Panc1 (cell line): ENCODE data around the gene RNF43. TPM values are rescaled to one million over a fixed set of nuclear protein-coding genes. Genes with fewer than 3 reads are reported as not detected.

Experiments
- ATAC-seq: fragments of 200-7000 bp; cut with Tn5 transposase; 2 replicates; pipeline ENCODE4 v1.9.1; 2020; ENCODE audit warnings: mild to moderate bottlenecking, moderate library complexity
- BruUV-seq: library from RNA; stranded (reverse); fragments of 400-500 nt; replicated peaks from 2 replicates; lab custom pipeline; 2021; lab: Mats Ljungman, UMichigan
- CTCF ChIA-PET: fragments of 300-600 bp; sonication (Branson Sonifier 250); formaldehyde crosslinking; loops from one replicate; lab custom pipeline; 2022; ENCODE audit warnings: antibody characterized with exemption; lab: Charles Lee
- POLR2A ChIA-PET: fragments of 300-600 bp; sonication (Branson Sonifier 250); formaldehyde crosslinking; loops from one replicate; lab custom pipeline; 2022; ENCODE audit warnings: antibody characterized with exemption; lab: Charles Lee
- DNase-seq: peaks from one replicate; pipeline ENCODE4 v3.0.0-alpha.2; 2010; ENCODE audit warnings: low read depth, low spot score
- H3K27ac ChIP-seq: 2 replicates; pipeline ENCODE4 v1.5.1; 2011; ENCODE audit warnings: mild to moderate bottlenecking, low read length, inconsistent platforms
- H3K27me3 ChIP-seq: fragments of 200-500 bp; sonication (Bioruptor generic); 2 replicates; pipeline ENCODE4 v1.6.0; 2014; ENCODE audit warnings: low read length, inconsistent platforms; ENCODE audit not compliant: control insufficient read depth, insufficient read depth
- H3K36me3 ChIP-seq: fragments of 200-500 bp; sonication (Bioruptor generic); 2 replicates; pipeline ENCODE4 v1.5.1; 2014; ENCODE audit warnings: inconsistent platforms, mild to moderate bottlenecking, low read length, moderate library complexity; ENCODE audit not compliant: control insufficient read depth, insufficient read depth
- H3K4me1 ChIP-seq: 2 replicates; pipeline ENCODE4 v1.5.1; 2011; ENCODE audit warnings: inconsistent platforms, mild to moderate bottlenecking, low read length, moderate library complexity; ENCODE audit not compliant: control insufficient read depth, insufficient read depth
- H3K4me3 ChIP-seq, 2 experiments: 2 replicates each; pipeline ENCODE4 v1.5.1; 2011 to 2012; ENCODE audit warnings: low read depth in 2 of 2, low read length in 2 of 2, mild to moderate bottlenecking in 2 of 2, inconsistent platforms in 1 of 2, moderate library complexity in 1 of 2
- H3K9me3 ChIP-seq: fragments of 200-500 bp; sonication (Bioruptor generic); 2 replicates; pipeline ENCODE4 v1.5.1; 2014; ENCODE audit warnings: low read depth, mild to moderate bottlenecking, inconsistent platforms, low read length, moderate library complexity; ENCODE audit not compliant: control insufficient read depth, insufficient read depth
- POLR2AphosphoS5 ChIP-seq: IDR thresholded peaks from 2 replicates; pipeline ENCODE4 v1.6.1; 2012; ENCODE audit warnings: mild to moderate bottlenecking, low read depth, low read length, moderate library complexity
- REST ChIP-seq, 2 experiments: IDR thresholded peaks; 2 replicates each; pipeline ENCODE4 v1.6.1; 2011 to 2012; ENCODE audit warnings: low read depth in 2 of 2, control low read depth in 1 of 2, low read length in 1 of 2, mild to moderate bottlenecking in 1 of 2, moderate library complexity in 1 of 2; ENCODE audit not compliant: insufficient read depth in 1 of 2
- SIN3A ChIP-seq: IDR thresholded peaks from 2 replicates; pipeline ENCODE4 v1.6.1; 2012; ENCODE audit warnings: low read depth, mild to moderate bottlenecking, low read length, moderate library complexity, borderline replicate concordance; ENCODE audit not compliant: insufficient read depth
- TCF7L2 ChIP-seq: IDR thresholded peaks from 2 replicates; pipeline ENCODE4 v1.6.1; 2011; ENCODE audit warnings: mild to moderate bottlenecking, low read depth, low read length, inconsistent platforms
- in situ Hi-C: cut with HindIII; loops from 2 replicates; pipeline ENCODE4 v1.10.0; 2016; ENCODE audit warnings: low sequenced_read_pairs, low pct_unique_long_range_greater_than_20kb
- intact Hi-C: fragments of 100-400 bp; cut with micrococcal nuclease; formaldehyde crosslinking; loops from one replicate; pipeline ENCODE4 v1.10.0; 2022; ENCODE audit not compliant: unreplicated experiment
- total RNA-seq: library from RNA; stranded (reverse); gene quantifications from one replicate; pipeline ENCODE4 v1.2.1, GENCODE V29; 2021; ENCODE audit not compliant: unreplicated experiment
- TF ChIP-seq, protein P1 (sequence below): fragments of 450-650 bp; IDR thresholded peaks from 2 replicates; pipeline ENCODE4 v1.5.1; 2017; ENCODE audit warnings: mild to moderate bottlenecking

The RNF43 gene
- total RNA-seq, 1 experiment from 2014 or later = 4.7 TPM

GRCh38 chr17:58402679-58403078, 14.7 kb downstream of the RNF43 start:
- no peaks in the 10 kb centered on the region; the same call in 1 of the 2 replicates for H3K4me1 ChIP-seq
- CTCF ChIA-PET = no interaction called here
- no peaks in the 10 kb centered on the region for H3K27me3 ChIP-seq
- no peaks in the 10 kb centered on the region for H3K36me3 ChIP-seq
- TF ChIP-seq TCF7L2 (no peak), REST (IDR thresholded peaks at IDR 0.05; ENCODE audit: insufficient read depth in 1 of 2, low read depth in 2 of 2, low read length in 1 of 2) (no peak)
- TF ChIP-seq, protein P1, sequence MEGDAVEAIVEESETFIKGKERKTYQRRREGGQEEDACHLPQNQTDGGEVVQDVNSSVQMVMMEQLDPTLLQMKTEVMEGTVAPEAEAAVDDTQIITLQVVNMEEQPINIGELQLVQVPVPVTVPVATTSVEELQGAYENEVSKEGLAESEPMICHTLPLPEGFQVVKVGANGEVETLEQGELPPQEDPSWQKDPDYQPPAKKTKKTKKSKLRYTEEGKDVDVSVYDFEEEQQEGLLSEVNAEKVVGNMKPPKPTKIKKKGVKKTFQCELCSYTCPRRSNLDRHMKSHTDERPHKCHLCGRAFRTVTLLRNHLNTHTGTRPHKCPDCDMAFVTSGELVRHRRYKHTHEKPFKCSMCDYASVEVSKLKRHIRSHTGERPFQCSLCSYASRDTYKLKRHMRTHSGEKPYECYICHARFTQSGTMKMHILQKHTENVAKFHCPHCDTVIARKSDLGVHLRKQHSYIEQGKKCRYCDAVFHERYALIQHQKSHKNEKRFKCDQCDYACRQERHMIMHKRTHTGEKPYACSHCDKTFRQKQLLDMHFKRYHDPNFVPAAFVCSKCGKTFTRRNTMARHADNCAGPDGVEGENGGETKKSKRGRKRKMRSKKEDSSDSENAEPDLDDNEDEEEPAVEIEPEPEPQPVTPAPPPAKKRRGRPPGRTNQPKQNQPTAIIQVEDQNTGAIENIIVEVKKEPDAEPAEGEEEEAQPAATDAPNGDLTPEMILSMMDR = no peak
- BruUV-seq = no TSS peak
- POLR2A ChIA-PET = no interaction called here
- ATAC-seq (no peak), DNase-seq (no peak)
- no peaks in the 10 kb centered on the region for H3K9me3 ChIP-seq
- H3K27ac ChIP-seq = no peak overlapping the region
- H3K4me3 ChIP-seq = no peak overlapping the region
- intact Hi-C loops (no loop called here), in situ Hi-C loops (no loop called here)

GRCh38 chr17:58402047-58402446, 15.3 kb downstream of the RNF43 start:
- no peaks in the 10 kb centered on the region for H3K27me3 ChIP-seq
- H3K9me3 ChIP-seq = no peaks in the 10 kb centered on the region
- H3K27ac ChIP-seq = no peak overlapping the region
- H3K4me1 ChIP-seq = no peaks in the 10 kb centered on the region; the same call in 1 of the 2 replicates
- H3K4me3 ChIP-seq = no peak overlapping the region
- intact Hi-C loops = no loop called here
- in situ Hi-C loops = no loop called here
- DNase-seq (no peak), ATAC-seq (no peak)
- ChIA-PET CTCF (no interaction called here), POLR2A (no interaction called here)
- no peaks in the 10 kb centered on the region for H3K36me3 ChIP-seq
- TF ChIP-seq TCF7L2 (no peak), SIN3A (no peak), POLR2AphosphoS5 (no peak)
- BruUV-seq = no TSS peak

GRCh38 chr17:58401287-58401686, 16.0 kb downstream of the RNF43 start:
- CTCF ChIA-PET = no interaction called here
- no peaks in the 10 kb centered on the region; the same call in 1 of the 2 replicates for H3K4me1 ChIP-seq
- no peak overlapping the region for H3K27ac ChIP-seq
- H3K27me3 ChIP-seq = no peaks in the 10 kb centered on the region
- POLR2A ChIA-PET = no interaction called here
- TF ChIP-seq REST (IDR thresholded peaks at IDR 0.05; ENCODE audit: insufficient read depth in 1 of 2, low read depth in 2 of 2, low read length in 1 of 2) (no peak), POLR2AphosphoS5 (no peak), TCF7L2 (no peak), SIN3A (no peak)
- TF ChIP-seq, protein P1 = no peak
- BruUV-seq = no TSS peak
- ATAC-seq (no peak), DNase-seq (no peak)
- H3K4me3 ChIP-seq = no peak overlapping the region
- H3K36me3 ChIP-seq = no peaks in the 10 kb centered on the region
- intact Hi-C loops = no loop called here
- H3K9me3 ChIP-seq = no peaks in the 10 kb centered on the region
- in situ Hi-C loops = no loop called here
